HG03469 (cell line): ENCODE results near the gene MIER3.
A peak's percentile ranks its signal among the peaks of the same experiment; 100 is the strongest.

Experiments
- ATAC-seq: cut with Tn5 transposase; IDR thresholded peaks from one replicate; pipeline ENCODE4 v1.9.1; 2021; ENCODE audit warnings: mild to moderate bottlenecking, moderate library complexity, moderate number of reproducible peaks; ENCODE audit not compliant: unreplicated experiment

MIER3 gene

GRCh38 chr5:56961746-56962145 is 9.8 kb upstream of the MIER3 start:
- ATAC-seq = no peak

- ATAC-seq = no peak
These were observed 7.4 kb upstream of the MIER3 start for GRCh38 chr5:56959326-56959725.

GRCh38 chr5:56958595-56958994 is 6.7 kb upstream of the MIER3 start:
- no peak for ATAC-seq

- no peak for ATAC-seq
These were observed 2.3 kb upstream of the MIER3 start for GRCh38 chr5:56954262-56954661.

- ATAC-seq = peak; percentile 18
These were observed 587 bp downstream of the MIER3 start for GRCh38 chr5:56951126-56951945.

- ATAC-seq = peak; percentile 29
These were observed 1.2 kb downstream of the MIER3 start for GRCh38 chr5:56950626-56951125.

- ATAC-seq = no peak
These were observed 4.9 kb downstream of the MIER3 start for GRCh38 chr5:56947052-56947451.

GRCh38 chr5:56941981-56942380 is 9.9 kb downstream of the MIER3 start:
- ATAC-seq = no peak

GRCh38 chr5:56938858-56939257 is 13.1 kb downstream of the MIER3 start:
- ATAC-seq = no peak

- no peak for ATAC-seq
These were observed 17.6 kb downstream of the MIER3 start for GRCh38 chr5:56934325-56934724.

GRCh38 chr5:56922922-56923321 is 29.0 kb downstream of the MIER3 start:
- ATAC-seq = no peak

GRCh38 chr5:56919942-56920662 is 31.8 kb downstream of the MIER3 start:
- no peak for ATAC-seq

- ATAC-seq = no peak
These were observed 33.9 kb downstream of the MIER3 start for GRCh38 chr5:56918054-56918453.

GRCh38 chr5:56917534-56917933 is 34.4 kb downstream of the MIER3 start:
- no peak for ATAC-seq

GRCh38 chr5:56914678-56915077 is 37.2 kb downstream of the MIER3 start:
- ATAC-seq = no peak

- ATAC-seq = no peak
These were observed 38.2 kb downstream of the MIER3 start for GRCh38 chr5:56913766-56914165.

- peak; percentile 5 for ATAC-seq
These were observed 41.5 kb downstream of the MIER3 start for GRCh38 chr5:56910210-56910965.

- peak; percentile 69 for ATAC-seq
These were observed 42.4 kb downstream of the MIER3 start, which contains the start of gene SETD9 for GRCh38 chr5:56909294-56910209. Gene SETD9 (plus strand): TSS chr5:56909596. CDS start chr5:56909646, 50 bp downstream.

- no peak for ATAC-seq
These were observed 43.0 kb downstream of the MIER3 start for GRCh38 chr5:56908942-56909293.

GRCh38 chr5:56900858-56901578 is 50.9 kb downstream of the MIER3 start:
- ATAC-seq = no peak
